Mucosa of descending colon (tissue), 3 donors: ENCODE data around the gene WASL. TPM values are rescaled to one million over a fixed set of nuclear protein-coding genes. Genes with fewer than 3 reads are reported as not detected.

Source experiments
- ATAC-seq: fragments of 200-7000 bp; cut with Tn5 transposase; one replicate; pipeline ENCODE4 v1.9.1; 2020; ENCODE audit warnings: mild to moderate bottlenecking, moderate library complexity
- DNase-seq, 3 donors: peaks; one replicate each; pipeline ENCODE4 v3.0.0-alpha.2; 2020
- H3K36me3 ChIP-seq: fragments of 200-600 bp; one replicate; pipeline ENCODE4 v1.8.0; 2021; ENCODE audit warnings: low read depth, mild to moderate bottlenecking
- H3K4me1 ChIP-seq: fragments of 200-600 bp; one replicate; pipeline ENCODE4 v1.8.0; 2021; ENCODE audit warnings: low read depth, mild to moderate bottlenecking
- H3K4me3 ChIP-seq: fragments of 200-600 bp; one replicate; pipeline ENCODE4 v1.8.0; 2021; ENCODE audit warnings: mild to moderate bottlenecking
- H3K9me3 ChIP-seq: fragments of 200-600 bp; one replicate; pipeline ENCODE4 v1.8.0; 2021; ENCODE audit warnings: mild to moderate bottlenecking
- intact Hi-C, 2 donors: fragments of 100-400 bp; cut with DNase I in 1 of 2; cut with micrococcal nuclease in 1 of 2; formaldehyde crosslinking; loops; one replicate each; pipeline versions ENCODE4 v1.11.0 to v1.11.1; 2022; cut with DNase I, micrococcal nuclease
- total RNA-seq, 3 donors: library from RNA; stranded (reverse); fragmentation: NEBNext Ultra II Directional in 2 of 3; extraction: Animal tissue kit (Norgen Biotek cat#: 25700) in 2 of 3; gene quantifications; one replicate each; pipeline versions ENCODE4 v1.2.1 to v1.2.4, GENCODE V29; 2021 to 2023
- TF ChIP-seq, protein P1 (sequence below): fragments of 200-600 bp; IDR thresholded peaks from one replicate; pipeline ENCODE4 v1.8.0; 2022; ENCODE audit warnings: antibody characterized with exemption, mild to moderate bottlenecking
- donor health status: DM: no; HTN: no; CAD: no; lungs with moderate emphysema.
- donor health status: DM: no; HTN: no; CAD: no.
- donor health status: DM: no; HTN: yes; CAD: no.

WASL gene
- total RNA-seq, 3 donors from 2014 or later = 72.4 to 117 (median 90.1) TPM

DNA sequence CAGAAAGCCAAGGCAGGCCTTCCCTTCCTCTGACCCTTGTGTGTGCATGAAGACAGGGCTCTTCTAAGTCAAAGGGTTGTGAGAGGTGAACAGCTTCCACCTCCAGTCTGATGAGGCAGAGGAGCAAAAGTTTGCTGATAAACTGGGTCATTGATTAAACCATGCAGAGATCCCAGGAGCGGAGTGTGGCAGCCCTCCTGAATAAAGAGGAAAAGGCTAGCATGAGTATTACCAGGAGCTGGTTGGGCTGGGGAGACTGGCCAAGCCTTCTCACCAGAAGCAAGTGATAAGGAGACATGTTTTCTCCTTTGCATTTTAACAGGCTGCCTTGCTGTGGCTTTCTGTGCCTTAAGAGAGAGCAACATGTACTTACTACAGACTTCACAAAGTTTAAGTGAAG, 82.9 kb downstream of the WASL start:
- Histone ChIP-seq H3K4me1 (no peaks in the 10 kb centered on the region), H3K4me3 (no peak overlapping the region), H3K36me3 (no peaks in the 10 kb centered on the region), H3K9me3 (no peaks in the 10 kb centered on the region)
- no peak for ATAC-seq
- intact Hi-C loops = no loop called here
- TF ChIP-seq, protein P1, sequence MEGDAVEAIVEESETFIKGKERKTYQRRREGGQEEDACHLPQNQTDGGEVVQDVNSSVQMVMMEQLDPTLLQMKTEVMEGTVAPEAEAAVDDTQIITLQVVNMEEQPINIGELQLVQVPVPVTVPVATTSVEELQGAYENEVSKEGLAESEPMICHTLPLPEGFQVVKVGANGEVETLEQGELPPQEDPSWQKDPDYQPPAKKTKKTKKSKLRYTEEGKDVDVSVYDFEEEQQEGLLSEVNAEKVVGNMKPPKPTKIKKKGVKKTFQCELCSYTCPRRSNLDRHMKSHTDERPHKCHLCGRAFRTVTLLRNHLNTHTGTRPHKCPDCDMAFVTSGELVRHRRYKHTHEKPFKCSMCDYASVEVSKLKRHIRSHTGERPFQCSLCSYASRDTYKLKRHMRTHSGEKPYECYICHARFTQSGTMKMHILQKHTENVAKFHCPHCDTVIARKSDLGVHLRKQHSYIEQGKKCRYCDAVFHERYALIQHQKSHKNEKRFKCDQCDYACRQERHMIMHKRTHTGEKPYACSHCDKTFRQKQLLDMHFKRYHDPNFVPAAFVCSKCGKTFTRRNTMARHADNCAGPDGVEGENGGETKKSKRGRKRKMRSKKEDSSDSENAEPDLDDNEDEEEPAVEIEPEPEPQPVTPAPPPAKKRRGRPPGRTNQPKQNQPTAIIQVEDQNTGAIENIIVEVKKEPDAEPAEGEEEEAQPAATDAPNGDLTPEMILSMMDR = no peak
- no peak for DNase-seq

DNA sequence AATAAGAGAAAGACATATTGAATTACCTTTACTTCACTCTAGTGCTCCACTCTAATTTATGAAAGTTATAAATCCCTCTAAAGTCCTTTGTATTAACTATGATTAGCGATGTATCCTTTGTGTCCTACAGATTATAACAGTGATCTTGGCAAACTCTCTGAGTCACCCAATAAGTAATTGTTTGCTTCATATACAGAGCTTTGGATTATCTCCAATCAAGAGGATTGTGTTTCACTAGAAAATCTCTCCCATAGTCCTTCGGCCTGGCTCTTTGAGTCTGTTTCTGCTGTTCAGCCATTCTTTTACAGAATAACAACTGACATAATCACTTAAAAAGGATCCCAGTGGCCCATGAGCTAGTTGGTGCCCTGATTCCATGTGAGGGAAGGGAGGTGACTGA, 83.6 kb downstream of the WASL start:
- no peaks in the 10 kb centered on the region for H3K4me1 ChIP-seq
- no peak for DNase-seq
- TF ChIP-seq, protein P1 = no peak
- ATAC-seq = no peak
- no peak overlapping the region for H3K4me3 ChIP-seq
- no peaks in the 10 kb centered on the region for H3K9me3 ChIP-seq
- intact Hi-C loops = no loop called here
- no peaks in the 10 kb centered on the region for H3K36me3 ChIP-seq

GRCh38 chr7:123663200-123663599, 85.6 kb downstream of the WASL start:
- intact Hi-C loops = no loop called here
- TF ChIP-seq, protein P1 = no peak
- Histone ChIP-seq H3K4me3 (no peak overlapping the region), H3K36me3 (no peaks in the 10 kb centered on the region), H3K4me1 (no peaks in the 10 kb centered on the region), H3K9me3 (no peaks in the 10 kb centered on the region)
- DNase-seq = no peak
- ATAC-seq = no peak

- Histone ChIP-seq H3K9me3 (no peaks in the 10 kb centered on the region), H3K36me3 (no peaks in the 10 kb centered on the region), H3K4me1 (no peaks in the 10 kb centered on the region), H3K4me3 (no peak overlapping the region)
- ATAC-seq (no peak), DNase-seq (no peak)
- intact Hi-C loops = no loop called here
- TF ChIP-seq, protein P1 = no peak
Observed at GRCh38 chr7:123662755-123663154, 86.0 kb downstream of the WASL start.

DNA sequence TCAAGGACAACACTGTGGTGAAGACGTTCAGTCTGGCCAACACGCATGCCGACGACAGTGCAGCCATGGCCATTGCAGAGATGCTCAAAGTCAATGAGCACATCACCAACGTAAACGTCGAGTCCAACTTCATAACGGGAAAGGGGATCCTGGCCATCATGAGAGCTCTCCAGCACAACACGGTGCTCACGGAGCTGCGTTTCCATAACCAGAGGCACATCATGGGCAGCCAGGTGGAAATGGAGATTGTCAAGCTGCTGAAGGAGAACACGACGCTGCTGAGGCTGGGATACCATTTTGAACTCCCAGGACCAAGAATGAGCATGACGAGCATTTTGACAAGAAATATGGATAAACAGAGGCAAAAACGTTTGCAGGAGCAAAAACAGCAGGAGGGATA, 86.5 kb downstream of the WASL start:
- DNase-seq (no peak), ATAC-seq (no peak)
- TF ChIP-seq, protein P1 = no peak
- no peaks in the 10 kb centered on the region for H3K36me3 ChIP-seq
- intact Hi-C loops = no loop called here
- H3K9me3 ChIP-seq = no peaks in the 10 kb centered on the region
- H3K4me3 ChIP-seq = no peak overlapping the region
- H3K4me1 ChIP-seq = no peaks in the 10 kb centered on the region

GRCh38 chr7:123661765-123662164, 87.0 kb downstream of the WASL start:
- ATAC-seq (no peak), DNase-seq (no peak)
- TF ChIP-seq, protein P1 = no peak
- no peaks in the 10 kb centered on the region for H3K36me3 ChIP-seq
- no peak overlapping the region for H3K4me3 ChIP-seq
- no peaks in the 10 kb centered on the region for H3K9me3 ChIP-seq
- intact Hi-C loops = no loop called here
- no peaks in the 10 kb centered on the region for H3K4me1 ChIP-seq
